OCI-LY1 (cell line): ENCODE measurements around the gene C12orf76.

Experiments
- H2AFZ ChIP-seq: fragments of 200-600 bp; sonication (generic), shearing (Covaris generic); 2 replicates; pipeline ENCODE4 v1.6.0; 2014; ENCODE audit warnings: antibody characterized with exemption, mild to moderate bottlenecking, low read length
- H3F3A ChIP-seq: fragments of 200-600 bp; sonication (generic), shearing (Covaris generic); 2 replicates; pipeline ENCODE4 v1.6.0; 2014; ENCODE audit warnings: mild to moderate bottlenecking, antibody characterized with exemption, low read length, moderate library complexity; ENCODE audit not compliant: insufficient read depth
- H3K27ac ChIP-seq: fragments of 200-600 bp; sonication (generic); 2 replicates; pipeline ENCODE4 v1.5.1; 2014; ENCODE audit warnings: low read length, mixed run types, mild to moderate bottlenecking, low read depth; ENCODE audit not compliant: poor library complexity, severe bottlenecking
- H3K27me3 ChIP-seq: fragments of 200-600 bp; sonication (generic); 2 replicates; pipeline ENCODE4 v1.6.0; 2014; ENCODE audit warnings: antibody characterized with exemption, mild to moderate bottlenecking, low read length, moderate library complexity; ENCODE audit not compliant: insufficient read depth
- H3K36me3 ChIP-seq: fragments of 200-600 bp; sonication (generic); 2 replicates; pipeline ENCODE4 v1.6.1; 2014; ENCODE audit warnings: mild to moderate bottlenecking, antibody characterized with exemption, low read length, moderate library complexity, mixed read lengths; ENCODE audit not compliant: insufficient read depth
- H3K4me1 ChIP-seq: fragments of 200-600 bp; sonication (generic); 2 replicates; pipeline ENCODE4 v1.5.1; 2014; ENCODE audit warnings: mild to moderate bottlenecking, low read length, moderate library complexity; ENCODE audit not compliant: insufficient read depth, severe bottlenecking
- H3K4me2 ChIP-seq: fragments of 200-600 bp; sonication (generic), shearing (Covaris generic); 2 replicates; pipeline ENCODE4 v1.6.1; 2014; ENCODE audit warnings: low read length
- H3K4me3 ChIP-seq: fragments of 200-600 bp; sonication (generic); 2 replicates; pipeline ENCODE4 v1.5.1; 2014; ENCODE audit warnings: low read length, low read depth, mild to moderate bottlenecking, mixed read lengths; ENCODE audit not compliant: poor library complexity, severe bottlenecking
- H3K79me2 ChIP-seq: fragments of 200-600 bp; shearing (Covaris generic); 2 replicates; pipeline ENCODE4 v1.6.1; 2016; ENCODE audit warnings: mixed run types, low read length, mixed read lengths; ENCODE audit not compliant: insufficient read depth
- H3K9ac ChIP-seq: fragments of 200-600 bp; sonication (generic), shearing (Covaris generic); 2 replicates; pipeline ENCODE4 v1.6.1; 2014; ENCODE audit warnings: mild to moderate bottlenecking, low read length, mixed read lengths
- H3K9me2 ChIP-seq: fragments of 200-600 bp; sonication (generic), shearing (Covaris generic); 2 replicates; pipeline ENCODE4 v1.6.1; 2014; ENCODE audit warnings: low read depth, mild to moderate bottlenecking, low read length, mixed read lengths
- H3K9me3 ChIP-seq: fragments of 200-600 bp; shearing (Covaris generic); 2 replicates; pipeline ENCODE4 v1.6.1; 2014; ENCODE audit warnings: low read length, mixed read lengths
- H4K20me1 ChIP-seq: fragments of 200-600 bp; sonication (generic), shearing (Covaris generic); 2 replicates; pipeline ENCODE4 v1.6.0; 2016; ENCODE audit warnings: mild to moderate bottlenecking, low read length; ENCODE audit not compliant: insufficient read depth
- CTCF ChIP-seq: fragments of 200-600 bp; sonication (generic), shearing (Covaris generic); IDR thresholded peaks from 2 replicates; pipeline ENCODE4 v1.5.1; 2017; ENCODE audit warnings: mild to moderate bottlenecking, antibody characterized with exemption, low read length, moderate library complexity, mixed read lengths
- EZH2 ChIP-seq: fragments of 200-600 bp; sonication (generic), shearing (Covaris generic); IDR thresholded peaks from 2 replicates; pipeline ENCODE4 v1.8.0; 2017; ENCODE audit warnings: borderline replicate concordance, mixed run types, mild to moderate bottlenecking, antibody characterized with exemption, low read length, moderate library complexity, mixed read lengths

The C12orf76 gene

GRCh38 chr12:110005319-110005973 lies 42.9 kb downstream of the C12orf76 start:
- no peaks in the 10 kb centered on the region for H3K27me3 ChIP-seq
- H3K9me2 ChIP-seq: no peaks in the 10 kb centered on the region
- TF ChIP-seq CTCF (no peak), EZH2 (no peak)
- peak overlapping the region; percentile 40 for H3K4me3 ChIP-seq
- no peak overlapping the region for H2AFZ ChIP-seq
- H3K9ac ChIP-seq: no peak overlapping the region; the same call in 1 of the 2 replicates
- H3K36me3 ChIP-seq: peaks cover 15% of the 10 kb centered on the region
- no peaks in the 10 kb centered on the region for H3F3A ChIP-seq
- H3K9me3 ChIP-seq: no peaks in the 10 kb centered on the region
- H3K4me2 ChIP-seq: peak overlapping the region; percentile 55
- peaks cover 47% of the 10 kb centered on the region for H3K79me2 ChIP-seq
- peaks cover 71% of the 10 kb centered on the region for H3K4me1 ChIP-seq
- no peaks in the 10 kb centered on the region for H4K20me1 ChIP-seq
- peak overlapping the region; percentile 92 for H3K27ac ChIP-seq

GRCh38 chr12:110004598-110004997 lies 43.7 kb downstream of the C12orf76 start:
- Histone ChIP-seq H3K4me2 (peak overlapping the region; percentile 55), H2AFZ (no peak overlapping the region), H3F3A (no peaks in the 10 kb centered on the region), H3K9me3 (no peaks in the 10 kb centered on the region), H4K20me1 (no peaks in the 10 kb centered on the region), H3K27ac (peak overlapping the region; percentile 92), H3K79me2 (peaks cover 53% of the 10 kb centered on the region), H3K9ac (no peak overlapping the region; the same call in 1 of the 2 replicates), H3K36me3 (peaks cover 15% of the 10 kb centered on the region), H3K4me3 (peak overlapping the region; percentile 40), H3K27me3 (no peaks in the 10 kb centered on the region), H3K4me1 (peaks cover 62% of the 10 kb centered on the region), H3K9me2 (no peaks in the 10 kb centered on the region)
- TF ChIP-seq EZH2: no peak
- TF ChIP-seq CTCF: no peak

- Histone ChIP-seq H3K4me1 (peaks cover 59% of the 10 kb centered on the region), H3K27ac (peak overlapping the region; percentile 92), H3K4me3 (peak overlapping the region; percentile 88), H3K4me2 (peak overlapping the region; percentile 93), H3K9ac (peak overlapping the region; percentile 91; the same call in 1 of the 2 replicates), H3K9me2 (no peaks in the 10 kb centered on the region), H3K36me3 (peaks cover 15% of the 10 kb centered on the region), H3K27me3 (no peaks in the 10 kb centered on the region), H3K9me3 (no peaks in the 10 kb centered on the region), H3F3A (no peaks in the 10 kb centered on the region), H3K79me2 (peaks cover 40% of the 10 kb centered on the region), H4K20me1 (no peaks in the 10 kb centered on the region), H2AFZ (no peak overlapping the region)
- TF ChIP-seq CTCF: no peak
- TF ChIP-seq EZH2: no peak
Measured at GRCh38 chr12:110002676-110003515, 45.4 kb downstream of the C12orf76 start.
